GM03348 (cell line): ENCODE results near the gene EPN3.

Source experiments
- DNase-seq: peaks from one replicate; pipeline ENCODE4 v3.0.0; 2012; ENCODE audit warnings: low spot score

The EPN3 gene

GRCh38 chr17:50535407-50535806, 2.9 kb downstream of the EPN3 start:
- no peak for DNase-seq

- no peak for DNase-seq
These were observed 4.4 kb downstream of the EPN3 start for GRCh38 chr17:50536683-50537646.

- DNase-seq: no peak
These were observed 5.4 kb downstream of the EPN3 start for GRCh38 chr17:50537721-50538548.

- DNase-seq: no peak
These were observed 6.2 kb downstream of the EPN3 start for GRCh38 chr17:50538549-50539410.

GRCh38 chr17:50539762-50540559, 7.4 kb downstream of the EPN3 start:
- DNase-seq: no peak

- no peak for DNase-seq
These were observed 8.2 kb downstream of the EPN3 start for GRCh38 chr17:50540560-50541401.

GRCh38 chr17:50541402-50541715, 8.8 kb downstream of the EPN3 start:
- no peak for DNase-seq

- DNase-seq: peak; percentile 100
These were observed 9.5 kb downstream of the EPN3 start for GRCh38 chr17:50541716-50542688.

- DNase-seq: no peak
These were observed 10.6 kb downstream of the EPN3 start for GRCh38 chr17:50542795-50543774.

GRCh38 chr17:50544516-50544915, 12.0 kb downstream of the EPN3 start:
- DNase-seq: no peak

GRCh38 chr17:50545311-50545710, 12.8 kb downstream of the EPN3 start:
- no peak for DNase-seq

- DNase-seq: no peak
These were observed 14.1 kb downstream of the EPN3 start for GRCh38 chr17:50546701-50547034.

- DNase-seq: peak; percentile 95
These were observed 14.7 kb downstream of the EPN3 start, which contains the start of gene SPATA20 for GRCh38 chr17:50547035-50547735. TSS of gene SPATA20 (plus strand) at chr17:50547174. CDS start at chr17:50547209, 35 bp downstream.

- DNase-seq: peak; percentile 44
These were observed 15.2 kb downstream of the EPN3 start for GRCh38 chr17:50547736-50548083.

- DNase-seq: no peak
These were observed 16.3 kb downstream of the EPN3 start for GRCh38 chr17:50548831-50549230.

GRCh38 chr17:50549256-50549941, 16.9 kb downstream of the EPN3 start:
- no peak for DNase-seq

GRCh38 chr17:50549969-50550368, 17.4 kb downstream of the EPN3 start:
- DNase-seq: no peak
